ENCODE measurements around the gene GRB14. TPM values are rescaled to one million over a fixed set of nuclear protein-coding genes. Genes with fewer than 3 reads are reported as not detected.

Gene GRB14
- total RNA-seq, 1 experiment from 2014 or later, result not detected

GRCh38 chr2:164593959-164594358, 27.3 kb downstream of the GRB14 start:
- intact Hi-C loops (cut with micrococcal nuclease; ENCODE audit: unreplicated experiment), result no loop called here
- BruUV-seq (replicated peaks), result no TSS peak
- DNase-seq (ENCODE audit: low read depth, low spot score), result no peak
- TF ChIP-seq TCF7L2 (IDR thresholded peaks at IDR 0.05; ENCODE audit: low read depth, low read length) (no peak), REST (IDR thresholded peaks at IDR 0.05; ENCODE audit: insufficient read depth in 1 of 2, low read depth in 2 of 2, low read length in 1 of 2) (no peak), SIN3A (IDR thresholded peaks at IDR 0.05; ENCODE audit: borderline replicate concordance, insufficient read depth, low read depth, low read length) (no peak), CTCF (IDR thresholded peaks at IDR 0.05) (no peak), POLR2AphosphoS5 (IDR thresholded peaks at IDR 0.05; ENCODE audit: low read depth, low read length) (no peak)
- Histone ChIP-seq H3K36me3 (ENCODE audit: control insufficient read depth, insufficient read depth, low read length) (no peaks in the 10 kb centered on the region), H3K27me3 (ENCODE audit: control insufficient read depth, insufficient read depth, low read length) (no peaks in the 10 kb centered on the region), H3K27ac (ENCODE audit: low read length) (no peak overlapping the region), H3K9me3 (ENCODE audit: control insufficient read depth, insufficient read depth, low read depth, low read length) (no peaks in the 10 kb centered on the region), H3K4me3 (ENCODE audit: low read depth in 2 of 2, low read length in 2 of 2) (no peak overlapping the region), H3K4me1 (ENCODE audit: control insufficient read depth, insufficient read depth, low read length) (no peaks in the 10 kb centered on the region)
- ChIA-PET CTCF (interaction anchor here (0.5 kb wide), 1 partner anchor 90 kb away, joined by 11 read pairs; no protein-coding TSS in a partner anchor), POLR2A (no interaction called here)
- in situ Hi-C loops (cut with HindIII; ENCODE audit: low pct_unique_long_range_greater_than_20kb, low sequenced_read_pairs), result no loop called here
- no peak for ATAC-seq

GRCh38 chr2:164593541-164593940, 27.7 kb downstream of the GRB14 start:
- no peak for DNase-seq (ENCODE audit: low read depth, low spot score)
- POLR2A ChIA-PET, result no interaction called here
- no peaks in the 10 kb centered on the region for H3K9me3 ChIP-seq (ENCODE audit: control insufficient read depth, insufficient read depth, low read depth, low read length)

More at GRCh38 chr2:164593541-164593940, 27.7 kb downstream of the GRB14 start:
- no TSS peak for BruUV-seq (replicated peaks)
- Histone ChIP-seq H3K36me3 (ENCODE audit: control insufficient read depth, insufficient read depth, low read length) (no peaks in the 10 kb centered on the region), H3K27ac (ENCODE audit: low read length) (no peak overlapping the region), H3K4me1 (ENCODE audit: control insufficient read depth, insufficient read depth, low read length) (no peaks in the 10 kb centered on the region), H3K4me3 (ENCODE audit: low read depth in 2 of 2, low read length in 2 of 2) (no peak overlapping the region), H3K27me3 (ENCODE audit: control insufficient read depth, insufficient read depth, low read length) (no peaks in the 10 kb centered on the region)
- TF ChIP-seq POLR2AphosphoS5 (IDR thresholded peaks at IDR 0.05; ENCODE audit: low read depth, low read length) (no peak), REST (IDR thresholded peaks at IDR 0.05; ENCODE audit: insufficient read depth in 1 of 2, low read depth in 2 of 2, low read length in 1 of 2) (no peak), SIN3A (IDR thresholded peaks at IDR 0.05; ENCODE audit: borderline replicate concordance, insufficient read depth, low read depth, low read length) (no peak), TCF7L2 (IDR thresholded peaks at IDR 0.05; ENCODE audit: low read depth, low read length) (no peak), CTCF (IDR thresholded peaks at IDR 0.05) (no peak)
- intact Hi-C loops (cut with micrococcal nuclease; ENCODE audit: unreplicated experiment), result no loop called here
- ATAC-seq, result no peak
- CTCF ChIA-PET, result interaction anchor here (0.5 kb wide), 1 partner anchor 90 kb away, joined by 11 read pairs; no protein-coding TSS in a partner anchor
- in situ Hi-C loops (cut with HindIII; ENCODE audit: low pct_unique_long_range_greater_than_20kb, low sequenced_read_pairs), result no loop called here

Data from Panc1 (cell line).